Tibial nerve (tissue), 4 donors: ENCODE data around the gene SLC37A1. TPM values are rescaled to one million over a fixed set of nuclear protein-coding genes. Genes with fewer than 3 reads are reported as not detected.

Experiments
- DNase-seq, 2 donors: peaks; one replicate each; pipeline ENCODE4 v3.0.0-alpha.2; 2019; ENCODE audit warnings: low spot score in 2 of 2
- H3K27ac ChIP-seq, 4 donors: fragments of 200-600 bp; sonication (generic) in 3 of 4; one replicate each; pipeline ENCODE4 v1.5.1; 2017 to 2019; ENCODE audit warnings: mild to moderate bottlenecking in 1 of 4
- H3K27me3 ChIP-seq, 2 donors: fragments of 200-600 bp; sonication (generic) in 1 of 2; one replicate each; pipeline versions ENCODE4 v1.5.1 to v1.6.0; 2017 to 2019
- H3K36me3 ChIP-seq, 3 donors: fragments of 200-600 bp; sonication (generic); one replicate each; pipeline ENCODE4 v1.5.1; 2018 to 2019
- H3K4me1 ChIP-seq, 4 donors: fragments of 200-600 bp; sonication (generic) in 3 of 4; one replicate each; pipeline ENCODE4 v1.5.1; 2017 to 2019
- H3K4me3 ChIP-seq, 4 donors: fragments of 200-600 bp; sonication (generic) in 3 of 4; one replicate each; pipeline ENCODE4 v1.5.1; 2017 to 2019; ENCODE audit warnings: mild to moderate bottlenecking in 1 of 4, moderate library complexity in 1 of 4
- H3K9me3 ChIP-seq, 4 donors: fragments of 200-600 bp; sonication (generic) in 3 of 4; one replicate each; pipeline ENCODE4 v1.5.1; 2017 to 2019
- CTCF ChIP-seq, 5 experiments: fragments of 200-600 bp in 3 of 5; fragments of 450-650 bp in 2 of 5; sonication (generic) in 3 of 5; IDR thresholded peaks; one replicate each; pipeline ENCODE4 v1.5.1; 2016 to 2019; ENCODE audit warnings: antibody characterized with exemption in 5 of 5, mild to moderate bottlenecking in 3 of 5, moderate library complexity in 2 of 5
- EP300 ChIP-seq, 2 donors: sonication (generic); formaldehyde crosslinking; IDR thresholded peaks; one replicate each; pipeline ENCODE4 v1.6.1; 2017; ENCODE audit warnings: antibody characterized with exemption in 2 of 2, mild to moderate bottlenecking in 1 of 2
- POLR2A ChIP-seq, 2 donors: fragments of 450-650 bp; IDR thresholded peaks; one replicate each; pipeline ENCODE4 v1.6.1; 2017; ENCODE audit warnings: antibody characterized with exemption in 2 of 2, mild to moderate bottlenecking in 2 of 2, moderate library complexity in 2 of 2
- WGBS, 2 donors: methylation state at CpG; one replicate each; pipeline ENCODE4 v1.1.5; 2018; 5-methylcytosine and 5-hydroxymethylcytosine counted together
- total RNA-seq, 4 donors: library from RNA; depleted of rRNA; stranded (reverse); fragments of >200 nt; gene quantifications; one replicate each; pipeline ENCODE4 v1.1.0, GENCODE V29; 2016

Gene SLC37A1
- total RNA-seq, 4 donors from 2014 or later, result 4.4 to 6.7 (median 5.0) TPM

- TF ChIP-seq POLR2A (IDR thresholded peaks at IDR 0.05) (no peak), EP300 (IDR thresholded peaks at IDR 0.05) (no peak), CTCF (IDR thresholded peaks at IDR 0.05) (no peak)
- no peaks in the 10 kb centered on the region for H3K4me1 ChIP-seq
- no peaks in the 10 kb centered on the region for H3K9me3 ChIP-seq
- WGBS, 2 donors, result 78 to 82% methylated on average over 14 of the region's 14 CpGs
- no peak overlapping the region for H3K4me3 ChIP-seq
- H3K27ac ChIP-seq, result no peak overlapping the region
- H3K36me3 ChIP-seq, result peaks cover 0 to 88% (median 9%) of the 10 kb centered on the region in 3 donors
- no peaks in the 10 kb centered on the region for H3K27me3 ChIP-seq
- DNase-seq, result no peak
Measured at GRCh38 chr21:42567861-42568260, 54.2 kb downstream of the SLC37A1 start.

GRCh38 chr21:42568376-42568775 is 54.7 kb downstream of the SLC37A1 start:
- DNase-seq, result no peak
- Histone ChIP-seq H3K9me3 (no peaks in the 10 kb centered on the region), H3K4me3 (no peak overlapping the region), H3K27me3 (no peaks in the 10 kb centered on the region), H3K4me1 (no peaks in the 10 kb centered on the region), H3K36me3 (peaks cover 0 to 88% (median 9%) of the 10 kb centered on the region in 3 donors), H3K27ac (no peak overlapping the region)
- TF ChIP-seq POLR2A (IDR thresholded peaks at IDR 0.05), result no peak
- no peak for TF ChIP-seq EP300 (IDR thresholded peaks at IDR 0.05)
- TF ChIP-seq CTCF (IDR thresholded peaks at IDR 0.05), result no peak
- 91 to 92% methylated on average over 19 of the region's 19 CpGs for WGBS, 2 donors

GRCh38 chr21:42568866-42569731 is 55.4 kb downstream of the SLC37A1 start:
- Histone ChIP-seq H3K4me1 (no peaks in the 10 kb centered on the region), H3K9me3 (no peaks in the 10 kb centered on the region), H3K27ac (no peak overlapping the region), H3K36me3 (peaks cover 0 to 89% (median 9%) of the 10 kb centered on the region in 3 donors), H3K27me3 (no peaks in the 10 kb centered on the region), H3K4me3 (no peak overlapping the region)
- no peak for DNase-seq
- WGBS, 2 donors, result 81 to 83% methylated on average over 29 to 33 of the region's 35 CpGs
- no peak for TF ChIP-seq CTCF (IDR thresholded peaks at IDR 0.05)
- no peak for TF ChIP-seq POLR2A (IDR thresholded peaks at IDR 0.05)
- TF ChIP-seq EP300 (IDR thresholded peaks at IDR 0.05), result no peak

- Histone ChIP-seq H3K36me3 (peaks cover 0 to 89% (median 9%) of the 10 kb centered on the region in 3 donors), H3K4me1 (no peaks in the 10 kb centered on the region)
Measured at GRCh38 chr21:42569732-42570301, 56.2 kb downstream of the SLC37A1 start.

More at GRCh38 chr21:42569732-42570301, 56.2 kb downstream of the SLC37A1 start:
- H3K4me3 ChIP-seq, result no peak overlapping the region
- TF ChIP-seq CTCF (IDR thresholded peaks at IDR 0.05), result no peak
- WGBS, 2 donors, result 82 to 93% methylated on average over 18 to 26 of the region's 31 CpGs
- H3K27ac ChIP-seq, result no peak overlapping the region
- H3K27me3 ChIP-seq, result no peaks in the 10 kb centered on the region
- no peaks in the 10 kb centered on the region for H3K9me3 ChIP-seq
- no peak for DNase-seq
